NCI-H2196 treated with DMSO at 0.1 percent for 48 hours (cell line): Measurements from ENCODE around the gene DLG1.

Experiments
- DNase-seq: peaks from one replicate; lab custom pipeline; 2025; ENCODE audit not compliant: unreplicated experiment; lab: John Stamatoyannopoulos, UW

Gene DLG1

GRCh38 chr3:197298341-197298944, at the start of gene DLG1:
Gene DLG1 (minus strand): TSS chr3:197298612. CDS start chr3:197297204, 1,408 bp downstream.
- DNase-seq = peak; percentile 96

- DNase-seq = no peak
Observed at GRCh38 chr3:197348014-197348413, 49.6 kb upstream of the DLG1 start.

- DNase-seq = no peak
Observed at GRCh38 chr3:197345390-197345789, 47.0 kb upstream of the DLG1 start.

- DNase-seq = no peak
Observed at GRCh38 chr3:197344582-197345318, 46.3 kb upstream of the DLG1 start.

- DNase-seq = no peak
Observed at GRCh38 chr3:197343656-197344408, 45.4 kb upstream of the DLG1 start.

GRCh38 chr3:197343111-197343510, 44.7 kb upstream of the DLG1 start:
- no peak for DNase-seq

GRCh38 chr3:197340521-197340871, 42.1 kb upstream of the DLG1 start:
- no peak for DNase-seq

GRCh38 chr3:197339841-197340520, 41.6 kb upstream of the DLG1 start:
- no peak for DNase-seq

GRCh38 chr3:197338586-197338985, 40.2 kb upstream of the DLG1 start:
- DNase-seq = no peak

GRCh38 chr3:197337656-197338055, 39.2 kb upstream of the DLG1 start:
- DNase-seq = no peak

GRCh38 chr3:197337214-197337613, 38.8 kb upstream of the DLG1 start:
- no peak for DNase-seq

- DNase-seq = no peak
Observed at GRCh38 chr3:197336348-197336747, 37.9 kb upstream of the DLG1 start.

- no peak for DNase-seq
Observed at GRCh38 chr3:197335428-197336132, 37.2 kb upstream of the DLG1 start.

GRCh38 chr3:197333901-197334639, 35.7 kb upstream of the DLG1 start:
- DNase-seq = no peak

GRCh38 chr3:197331131-197331530, 32.7 kb upstream of the DLG1 start:
- DNase-seq = no peak

GRCh38 chr3:197329382-197329781, 31.0 kb upstream of the DLG1 start:
- no peak for DNase-seq

- no peak for DNase-seq
Observed at GRCh38 chr3:197328198-197328597, 29.8 kb upstream of the DLG1 start.

- DNase-seq = no peak
Observed at GRCh38 chr3:197327701-197328100, 29.3 kb upstream of the DLG1 start.

GRCh38 chr3:197325773-197326172, 27.4 kb upstream of the DLG1 start:
- no peak for DNase-seq

GRCh38 chr3:197322149-197322548, 23.7 kb upstream of the DLG1 start:
- DNase-seq = no peak
